HEK293T (cell line): Measurements from ENCODE around the gene TRDN.

ENCODE experiments used
- FOXA1 ChIP-seq: fragments of 450-650 bp; IDR thresholded peaks from 2 replicates; pipeline ENCODE4 v1.6.1; 2016; ENCODE audit warnings: mild to moderate bottlenecking
- FOXM1 ChIP-seq: fragments of 450-650 bp; IDR thresholded peaks from 2 replicates; pipeline ENCODE4 v1.6.1; 2017; ENCODE audit warnings: mild to moderate bottlenecking, borderline replicate concordance
- SUZ12 ChIP-seq: fragments of 450-650 bp; IDR thresholded peaks from 2 replicates; pipeline ENCODE4 v1.6.1; 2016; ENCODE audit warnings: mild to moderate bottlenecking
- ZNF384 ChIP-seq: fragments of 450-650 bp; IDR thresholded peaks from 2 replicates; pipeline ENCODE4 v1.6.1; 2016

DNA sequence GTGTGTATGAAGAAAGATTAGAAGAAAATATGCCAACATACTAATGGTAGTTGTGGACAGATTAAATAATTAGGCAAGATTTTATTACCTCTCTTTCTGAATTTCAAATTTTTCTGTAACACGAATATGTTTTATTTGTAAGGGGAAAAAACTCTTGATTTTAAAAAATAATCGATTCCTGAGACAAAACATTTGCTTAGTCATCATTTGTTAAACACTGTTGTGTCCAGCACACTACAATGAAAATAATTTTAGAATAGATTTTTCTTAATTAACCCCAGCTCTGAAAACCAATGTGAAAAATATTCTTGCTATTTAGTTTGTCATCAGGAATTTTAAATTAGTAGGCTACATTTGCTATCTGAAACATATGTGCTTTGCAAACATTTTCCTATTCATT, 253.0 kb downstream of the TRDN start:
- TF ChIP-seq FOXM1 (no peak), FOXA1 (no peak), ZNF384 (no peak), SUZ12 (no peak)
